HG03558 (cell line): ENCODE results near the gene HS3ST4.

ENCODE experiments used
- ATAC-seq: cut with Tn5 transposase; IDR thresholded peaks from one replicate; pipeline ENCODE4 v1.9.1; 2021; ENCODE audit warnings: moderate number of reproducible peaks; ENCODE audit not compliant: unreplicated experiment; ENCODE audit errors: extremely low read depth

HS3ST4 gene

DNA sequence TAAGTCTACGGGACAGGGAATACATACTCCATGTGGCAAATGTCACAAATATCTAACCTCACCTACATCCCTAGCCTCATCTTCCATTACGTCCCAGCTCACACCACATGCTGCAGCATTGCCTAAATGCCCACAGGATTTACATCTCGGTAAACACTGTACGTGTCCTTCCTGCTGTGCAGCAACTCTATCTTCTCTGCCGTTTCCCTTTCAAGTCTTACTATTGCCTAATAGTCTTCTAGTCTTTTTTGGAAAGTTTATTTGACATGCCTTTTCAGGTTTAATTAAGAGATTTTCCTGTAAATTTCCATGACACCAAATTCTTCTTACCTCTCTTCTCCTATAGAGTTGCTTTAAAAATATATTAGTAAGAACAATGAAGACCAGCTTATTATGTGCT is 120.5 kb downstream of the HS3ST4 start:
- ATAC-seq = no peak

DNA sequence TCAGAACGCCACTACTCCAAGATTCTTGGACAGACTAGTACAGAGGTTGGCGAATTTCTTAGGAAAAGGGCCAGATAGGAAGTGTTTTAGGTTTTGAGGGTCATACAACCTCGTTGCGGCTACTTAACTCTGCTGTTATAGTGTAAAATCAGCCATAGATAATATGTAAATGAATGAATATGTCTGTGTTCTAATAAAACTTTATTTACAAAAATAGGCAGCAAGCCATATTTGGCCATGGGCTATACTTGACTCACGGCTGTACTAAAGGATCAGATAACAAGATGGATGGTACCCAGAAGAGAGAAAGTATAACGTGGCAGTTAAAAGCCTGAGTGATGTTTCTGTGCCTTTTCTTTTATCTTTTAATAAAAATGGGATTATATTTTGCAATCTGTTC is 125.5 kb downstream of the HS3ST4 start:
- no peak for ATAC-seq

DNA sequence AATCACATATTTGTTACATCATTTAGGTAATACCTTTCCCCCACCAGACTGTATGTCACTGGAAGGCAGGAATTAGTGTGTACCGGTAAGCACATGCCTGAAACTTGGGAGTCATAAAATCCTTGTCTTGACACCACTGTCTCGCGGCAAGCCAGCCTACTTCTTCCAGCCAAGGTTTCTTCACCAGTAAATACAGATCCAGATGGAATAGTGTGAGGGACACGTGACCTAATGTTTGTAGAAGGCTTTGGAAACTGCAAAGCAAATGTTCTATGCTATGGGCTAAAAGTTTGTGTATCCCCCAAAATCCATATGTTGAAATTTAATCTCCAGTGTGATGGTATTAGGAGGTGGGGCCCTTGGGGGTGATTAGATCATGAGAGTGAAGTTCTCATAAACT is 126.1 kb downstream of the HS3ST4 start:
- ATAC-seq = no peak

DNA sequence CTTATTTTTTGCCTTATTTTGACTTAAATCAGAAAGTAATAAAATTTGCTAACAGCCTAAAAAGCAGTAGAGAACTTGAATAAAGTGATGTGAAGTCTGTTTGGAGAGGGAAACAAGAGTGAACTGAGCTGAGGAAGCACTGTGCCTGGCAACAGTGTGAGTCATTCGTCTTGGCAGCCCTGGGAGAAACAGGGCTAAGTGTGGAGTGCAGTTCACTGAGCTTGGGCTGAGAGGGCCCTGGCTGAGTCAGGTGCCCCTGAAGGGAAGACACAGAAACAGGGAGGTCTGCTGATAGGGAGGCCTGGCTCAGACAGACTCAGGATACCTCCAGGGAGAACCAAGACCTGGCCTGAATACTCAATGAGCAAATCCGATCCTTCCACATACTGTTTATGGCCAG is 132.1 kb downstream of the HS3ST4 start:
- no peak for ATAC-seq

DNA sequence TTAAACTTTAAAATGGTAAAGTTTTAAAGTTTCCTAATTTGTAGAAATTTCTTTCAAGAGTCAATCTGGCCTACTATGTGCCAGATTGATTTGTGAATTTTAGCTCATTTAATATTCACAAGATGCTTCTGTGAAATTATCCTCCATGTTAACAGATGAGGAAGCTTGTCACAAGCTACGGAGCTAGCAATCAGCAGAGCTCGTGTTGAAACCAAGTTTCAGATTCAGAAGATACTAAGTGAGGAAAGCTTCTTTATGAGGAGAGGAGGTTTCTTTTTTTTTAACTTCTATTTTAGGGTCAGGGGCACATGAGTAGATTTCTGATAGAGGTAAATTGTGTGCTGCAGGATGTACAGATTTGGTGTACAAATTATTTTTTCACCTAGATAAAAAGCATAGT is 135.9 kb downstream of the HS3ST4 start:
- ATAC-seq = no peak

DNA sequence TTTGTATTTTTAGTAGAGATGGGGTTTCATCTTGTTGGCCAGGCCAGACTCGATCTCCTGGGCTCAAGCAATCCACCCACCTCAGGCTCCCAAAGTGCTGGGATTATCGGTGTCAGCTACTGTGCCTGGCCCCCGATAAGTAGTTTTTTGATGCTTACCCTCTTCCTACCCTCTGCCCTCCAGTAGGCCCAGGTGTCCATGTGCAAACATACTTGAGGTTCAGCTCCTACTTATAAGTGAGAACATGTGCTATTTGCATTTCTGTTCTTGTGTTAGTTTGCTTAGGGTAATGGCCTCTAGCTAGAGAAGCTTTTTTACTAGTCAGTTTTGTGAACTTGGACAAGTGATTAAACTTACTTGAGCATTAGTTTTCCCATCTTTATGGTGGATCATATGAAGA is 136.8 kb downstream of the HS3ST4 start:
- ATAC-seq = no peak

DNA sequence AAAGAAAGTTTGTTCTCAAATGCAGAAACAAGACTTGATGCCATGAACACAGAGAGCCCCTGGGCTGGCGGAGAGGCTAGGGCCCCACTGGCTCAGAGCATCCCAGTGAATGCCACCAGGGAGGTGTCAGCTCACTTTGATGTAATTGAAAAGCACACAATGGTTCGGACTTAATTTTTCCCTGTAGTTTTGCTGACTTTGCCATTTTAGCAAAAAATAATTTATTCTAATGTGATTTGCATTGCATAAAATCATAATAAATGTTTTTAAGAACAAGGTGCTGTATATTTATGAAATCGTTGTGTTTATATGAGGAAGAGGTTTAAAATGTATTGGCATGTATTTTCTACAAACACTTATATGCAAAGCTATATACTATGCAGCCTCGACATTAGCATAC is 140.5 kb downstream of the HS3ST4 start:
- ATAC-seq = no peak

DNA sequence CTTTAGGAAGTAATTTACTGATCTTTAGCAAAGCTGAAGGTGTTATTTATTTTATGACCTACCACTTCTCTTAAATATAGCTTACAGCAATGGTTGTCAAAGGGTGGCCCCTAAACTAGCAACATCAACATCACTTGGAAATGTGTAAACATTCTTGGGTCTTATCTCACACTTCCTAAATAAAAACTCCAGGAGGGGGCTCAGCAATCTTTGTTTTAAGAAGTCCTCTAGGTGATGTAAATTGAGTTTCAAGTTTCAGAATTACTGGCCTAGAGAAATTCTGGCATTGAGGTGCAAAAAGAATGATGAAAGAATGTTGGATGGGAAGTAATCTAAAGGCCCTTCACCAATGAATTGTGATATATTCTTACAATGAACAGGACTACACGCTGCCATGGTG is 142.3 kb downstream of the HS3ST4 start:
- ATAC-seq = no peak

DNA sequence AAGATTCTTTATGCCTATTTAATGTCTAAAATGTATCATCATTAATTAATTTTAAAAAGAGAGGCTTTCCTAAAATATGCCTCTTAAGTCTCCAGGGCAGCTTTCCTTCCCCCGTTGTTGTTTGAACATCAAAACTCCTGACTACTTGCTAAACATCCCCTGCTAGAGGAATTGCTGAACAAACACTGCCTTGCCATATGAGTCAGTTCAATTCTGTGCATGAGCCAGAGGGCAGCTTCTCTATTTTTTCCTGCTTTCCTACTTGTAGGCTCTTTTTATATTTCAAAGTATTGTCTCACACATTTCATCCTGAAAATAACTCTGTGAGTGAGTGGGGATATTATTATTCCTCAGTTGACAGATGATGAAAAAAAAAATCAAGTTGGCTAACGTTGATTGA is 143.4 kb downstream of the HS3ST4 start:
- no peak for ATAC-seq

DNA sequence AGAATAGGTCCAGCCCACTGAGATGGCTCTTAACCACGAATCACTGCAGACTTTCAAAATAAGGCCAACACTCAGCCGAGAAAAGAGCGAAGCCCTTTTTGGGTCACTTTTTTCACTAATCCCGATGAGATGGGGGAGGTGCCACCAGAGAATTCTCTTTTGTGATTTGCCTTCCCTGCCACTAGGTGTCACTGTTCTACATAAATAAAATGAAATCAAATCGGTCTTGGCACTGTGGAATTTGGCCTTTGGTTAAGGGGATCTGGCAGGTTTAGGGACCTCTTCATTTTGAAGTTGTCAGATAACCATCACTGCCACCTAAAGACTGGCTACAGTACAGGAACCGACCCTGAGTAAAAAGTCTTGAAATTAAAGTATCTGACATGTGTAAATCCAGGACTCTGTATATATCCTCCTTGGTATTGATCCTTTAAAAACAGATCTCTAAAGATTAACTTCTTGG is 147.0 kb downstream of the HS3ST4 start:
- ATAC-seq = no peak

DNA sequence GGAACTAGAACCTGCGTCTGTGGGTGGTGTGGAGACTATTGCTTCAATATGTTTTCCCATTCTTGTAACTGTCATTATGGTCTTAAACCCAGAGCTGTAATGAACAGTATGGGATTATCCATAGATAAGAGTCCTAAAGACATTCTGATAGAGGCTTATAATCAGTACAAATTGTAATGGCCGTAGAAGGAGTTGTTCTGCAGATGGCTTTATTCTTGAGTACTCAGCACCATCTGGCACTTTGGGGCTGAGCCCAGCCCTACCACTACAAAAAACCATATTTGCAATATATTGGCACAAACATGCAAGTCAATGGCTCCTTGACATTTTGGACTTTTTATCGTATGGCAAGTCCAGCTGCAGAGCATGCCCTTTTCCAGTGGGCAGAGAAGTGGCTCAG is 150.0 kb downstream of the HS3ST4 start:
- ATAC-seq = no peak

DNA sequence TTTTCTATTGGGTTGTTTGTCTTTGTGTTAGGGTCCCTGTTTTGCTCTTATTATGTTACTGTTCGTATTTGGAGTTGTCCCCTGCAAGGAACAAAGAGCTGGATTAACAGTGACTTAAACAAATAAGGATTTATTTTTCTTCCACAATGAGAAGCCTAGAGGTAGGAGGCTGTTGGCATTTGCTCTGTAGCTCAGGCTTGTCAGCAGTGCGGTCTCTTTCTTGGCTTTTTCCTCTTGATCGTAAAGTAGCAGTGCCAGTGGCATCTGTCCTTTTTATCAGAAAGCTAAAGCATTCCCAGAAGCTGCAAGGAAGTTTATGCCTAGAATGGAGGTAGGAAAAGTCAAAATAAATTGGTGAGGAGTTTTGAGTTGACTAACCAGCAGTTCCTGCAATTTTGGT is 154.1 kb downstream of the HS3ST4 start:
- ATAC-seq = no peak

DNA sequence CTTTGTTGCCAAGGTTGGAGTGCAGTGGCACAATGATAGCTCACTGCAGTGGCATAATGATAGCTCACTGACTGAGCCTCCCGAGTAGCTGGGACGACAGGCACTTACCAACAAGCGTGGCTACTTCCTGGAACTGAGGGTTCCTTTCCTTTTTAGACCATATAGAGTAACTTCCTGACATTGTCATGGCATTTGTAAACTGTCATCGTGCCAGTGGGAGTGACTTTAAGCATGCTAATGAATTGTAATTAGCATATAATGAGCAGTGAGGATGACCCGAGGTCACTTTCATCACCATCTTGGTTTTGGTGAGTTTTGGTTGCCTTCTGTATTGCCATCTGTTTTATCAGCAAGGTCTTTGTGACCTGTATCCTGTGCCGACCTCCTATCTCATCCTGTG is 162.4 kb downstream of the HS3ST4 start:
- ATAC-seq = no peak

DNA sequence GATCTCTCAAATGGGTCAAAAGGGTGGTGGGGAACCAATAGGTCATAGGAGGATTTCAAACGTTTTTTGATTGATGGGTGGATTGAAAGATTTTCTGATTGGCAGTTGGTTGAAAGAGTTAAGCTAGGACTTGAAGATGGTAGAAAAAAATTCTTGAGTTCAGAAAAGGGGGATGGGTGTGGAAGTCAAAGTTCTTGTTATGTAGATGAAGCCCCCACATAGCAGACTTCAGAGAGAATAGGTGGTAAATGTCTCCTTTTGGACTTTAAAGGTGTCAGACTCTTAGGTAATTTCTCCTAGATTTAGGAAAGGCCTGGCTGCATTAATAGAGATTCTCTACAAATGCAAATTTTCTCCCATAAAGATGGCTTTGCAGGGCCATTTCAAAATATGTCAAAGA is 163.3 kb downstream of the HS3ST4 start:
- ATAC-seq = no peak

DNA sequence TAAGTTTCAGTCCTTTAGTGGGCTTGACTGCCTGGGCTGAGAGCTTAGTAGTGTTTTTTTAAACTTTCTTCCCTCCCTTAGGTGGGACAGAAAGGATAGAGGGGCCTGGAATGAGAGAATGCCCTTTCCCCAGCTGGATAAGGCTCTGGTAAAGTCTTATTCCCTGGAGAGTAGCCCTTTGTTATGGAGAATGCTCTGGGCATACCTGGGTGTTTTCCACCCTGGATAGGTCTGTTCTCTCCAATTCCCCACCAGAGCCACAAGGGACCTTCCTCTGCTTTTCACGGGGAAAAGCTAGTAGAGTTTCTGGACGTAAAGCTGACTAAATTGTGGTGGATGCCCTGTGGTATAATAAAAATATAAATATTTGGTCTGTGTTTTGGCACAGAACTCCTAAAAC is 164.1 kb downstream of the HS3ST4 start:
- no peak for ATAC-seq

DNA sequence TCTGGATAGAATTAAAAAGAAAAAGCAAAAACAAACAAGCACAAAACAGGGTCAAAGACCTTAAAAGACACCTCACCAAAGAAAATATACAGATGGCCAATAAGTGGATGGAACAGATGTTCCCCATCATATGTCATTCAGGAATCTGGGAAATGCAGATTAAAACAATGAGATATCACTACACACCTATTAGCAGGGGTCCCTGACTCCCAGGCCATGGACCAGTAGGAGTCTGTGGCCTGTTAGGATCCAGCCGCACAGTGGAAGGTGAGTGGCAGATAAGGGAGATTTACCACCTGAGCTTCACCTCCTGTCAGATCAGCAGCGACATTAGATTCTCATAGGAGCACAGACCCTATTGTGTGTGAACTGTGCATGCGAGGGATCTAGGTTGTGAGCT is 167.9 kb downstream of the HS3ST4 start:
- no peak for ATAC-seq

DNA sequence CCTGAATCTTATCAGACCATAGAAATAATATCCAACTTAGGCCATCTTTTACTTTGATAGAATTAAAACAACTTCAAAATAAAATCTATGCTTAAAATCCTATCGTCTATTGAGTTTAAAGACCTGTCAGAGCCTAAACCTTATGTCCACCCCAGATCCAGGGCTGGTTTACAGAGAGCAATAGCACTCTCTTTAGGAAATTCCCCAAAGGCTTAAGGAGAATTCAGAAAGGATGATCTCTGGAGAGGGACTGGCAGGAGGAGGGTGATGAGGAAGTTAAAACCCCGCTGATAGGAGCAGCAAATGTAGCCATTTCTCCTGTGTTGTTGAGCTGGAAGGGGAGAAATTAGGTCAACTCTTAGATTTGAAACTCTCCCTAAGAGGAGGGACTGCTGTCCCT is 175.3 kb downstream of the HS3ST4 start:
- ATAC-seq = no peak

DNA sequence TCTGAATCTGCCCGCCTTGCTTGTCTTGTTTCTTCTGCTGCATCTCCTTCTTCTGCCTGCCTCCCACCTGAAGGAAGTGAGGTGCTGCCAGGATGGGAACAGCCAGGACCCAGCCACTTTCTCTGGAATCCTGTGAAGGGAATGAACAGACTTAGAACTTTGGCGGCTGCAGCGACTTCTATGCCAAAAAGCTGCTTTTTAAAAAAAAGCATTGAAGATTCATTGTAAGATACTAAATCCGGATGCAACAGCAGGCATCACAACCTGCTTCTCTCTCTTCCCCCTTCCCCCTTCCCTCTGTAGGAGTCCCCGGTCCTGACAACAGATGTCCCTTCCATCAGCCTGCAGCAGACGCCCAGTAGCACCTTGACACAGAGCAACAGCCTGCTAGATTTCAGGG is 176.3 kb downstream of the HS3ST4 start:
- ATAC-seq = no peak

DNA sequence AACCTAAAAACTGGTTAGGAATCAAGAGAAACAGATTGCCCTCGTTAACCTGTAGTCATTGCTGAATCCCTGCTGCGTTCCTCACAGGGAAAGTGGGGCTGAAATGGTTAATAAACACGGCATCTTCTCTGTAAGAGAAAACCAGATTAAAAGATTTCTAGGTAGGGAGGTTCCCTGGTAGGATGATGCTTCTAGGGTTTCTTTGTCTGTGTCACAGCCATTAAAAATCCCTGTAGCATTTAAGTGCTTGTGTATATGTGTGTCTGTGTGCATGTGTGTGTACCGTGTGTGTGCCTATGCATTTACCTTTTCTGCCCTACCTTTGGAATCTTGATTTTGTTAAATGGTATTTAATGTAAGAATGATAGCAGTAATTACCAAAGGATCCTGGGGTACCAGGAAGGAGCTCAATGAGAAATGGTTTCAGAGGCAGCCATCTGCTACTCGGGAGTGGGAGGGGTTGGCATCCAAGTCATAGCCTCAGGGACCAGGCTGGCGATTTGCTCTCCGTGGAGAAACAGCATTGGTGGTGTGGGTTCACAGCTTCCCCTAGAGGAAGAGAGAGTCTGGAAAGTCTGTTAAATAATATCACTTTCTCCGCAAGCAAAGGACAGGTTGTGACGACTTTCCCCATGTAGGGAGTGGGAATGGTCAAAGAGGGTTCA is 177.1 kb downstream of the HS3ST4 start:
- no peak for ATAC-seq

DNA sequence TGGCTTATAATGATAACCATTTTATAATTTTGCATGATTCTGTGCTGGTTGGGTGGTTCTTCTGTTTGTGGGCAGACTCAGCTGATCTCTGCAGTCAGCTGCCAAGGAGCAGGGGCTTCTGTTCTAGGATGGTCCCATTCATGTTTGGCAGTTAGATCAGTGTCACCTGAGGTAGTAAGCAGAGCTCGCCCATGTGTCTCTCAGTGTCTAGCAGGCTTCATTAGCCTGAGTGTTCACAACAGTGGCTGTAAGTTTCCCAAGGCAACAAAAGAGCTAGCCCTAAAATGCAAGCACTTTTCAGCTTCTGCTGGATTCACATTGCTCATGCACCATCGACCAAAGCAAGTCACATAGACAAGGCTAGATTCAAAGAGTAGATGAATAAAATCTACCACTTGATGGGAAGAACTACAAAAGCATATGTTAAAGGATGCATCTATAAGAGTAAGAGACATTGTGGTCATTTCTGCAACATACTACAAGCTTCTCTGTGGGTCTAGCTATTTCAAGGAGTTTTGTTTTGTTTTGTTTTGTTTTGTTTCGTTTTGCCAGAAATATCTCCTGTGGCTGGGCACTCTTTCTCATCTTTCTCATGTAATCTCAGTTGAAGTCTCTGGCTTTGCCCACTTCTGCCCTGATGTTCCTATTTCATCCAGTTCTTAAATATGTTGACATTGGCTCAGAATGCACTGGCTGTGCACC is 180.8 kb downstream of the HS3ST4 start:
- no peak for ATAC-seq

DNA sequence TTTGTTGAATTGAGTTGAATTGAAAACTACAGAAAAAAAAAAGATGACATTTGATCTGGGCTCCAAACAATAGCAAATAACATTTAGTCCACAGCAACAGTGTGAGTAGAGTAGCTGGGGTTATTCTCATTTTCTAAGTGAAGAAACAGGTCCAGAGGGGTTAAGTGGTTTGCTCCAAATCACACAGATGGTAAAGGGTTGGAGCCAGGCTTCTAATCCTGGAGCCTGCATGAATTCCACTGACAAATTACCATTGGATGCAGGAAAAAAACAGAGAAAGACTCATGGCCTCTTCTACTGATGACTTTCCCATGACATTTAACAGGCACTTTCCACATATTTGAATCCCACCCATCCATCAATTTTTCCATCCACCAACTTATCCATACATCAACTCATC is 182.4 kb downstream of the HS3ST4 start:
- ATAC-seq = no peak

DNA sequence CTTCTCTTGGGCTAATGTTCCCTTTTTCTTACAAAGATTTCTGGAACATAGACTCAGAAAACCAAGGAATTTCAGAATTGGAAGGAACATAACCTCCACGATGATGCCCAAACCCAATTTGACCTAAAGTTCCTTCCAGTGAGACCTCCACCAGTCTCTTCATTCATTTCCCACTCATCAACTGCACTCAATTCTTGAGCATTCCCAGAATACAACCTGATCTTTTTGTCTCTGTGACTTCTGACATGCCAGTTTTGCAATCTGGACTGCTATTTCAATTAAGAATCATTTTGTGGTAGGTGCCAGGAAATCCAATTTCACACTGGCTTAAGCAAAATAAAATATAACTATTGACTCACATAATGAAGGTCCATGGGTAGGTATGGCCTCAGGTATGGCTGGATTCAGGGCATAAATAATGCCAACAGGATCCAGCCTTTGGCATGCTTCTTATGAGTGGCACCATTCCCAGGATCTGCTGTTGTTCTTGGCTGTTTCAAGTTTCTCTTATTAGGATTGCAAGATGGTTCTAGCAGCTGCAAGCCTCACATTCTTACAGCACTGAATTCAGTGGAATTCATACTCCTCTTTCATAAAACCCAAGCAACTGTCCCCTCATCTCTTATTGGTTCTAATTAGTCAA is 184.3 kb downstream of the HS3ST4 start:
- no peak for ATAC-seq
